T-helper 2 cell (primary cell): ENCODE results near the gene DEPDC5.

Source experiments
- DNase-seq, 5 experiments: peaks; one replicate each; pipeline versions ENCODE4 v3.0.0 to v3.0.0-alpha.2; 2012 to 2022

Gene DEPDC5

GRCh38 chr22:31816750-31817149 lies 62.9 kb downstream of the DEPDC5 start:
- no peak for DNase-seq

GRCh38 chr22:31818481-31819392 lies 64.9 kb downstream of the DEPDC5 start:
- peak in 2 of 5 experiments; percentile 2 to 52 for DNase-seq

GRCh38 chr22:31820655-31821054 lies 66.8 kb downstream of the DEPDC5 start:
- no peak for DNase-seq

- DNase-seq: no peak
These were observed 67.8 kb downstream of the DEPDC5 start for GRCh38 chr22:31821572-31821971.

GRCh38 chr22:31822523-31822922 lies 68.7 kb downstream of the DEPDC5 start:
- DNase-seq: no peak

- DNase-seq: no peak
These were observed 71.7 kb downstream of the DEPDC5 start for GRCh38 chr22:31825513-31825912.

GRCh38 chr22:31826443-31826842 lies 72.6 kb downstream of the DEPDC5 start:
- DNase-seq: no peak

- DNase-seq: no peak
These were observed 74.9 kb downstream of the DEPDC5 start for GRCh38 chr22:31828739-31829138.

- peak in 2 of 5 experiments; percentile 28 to 33 for DNase-seq
These were observed 75.7 kb downstream of the DEPDC5 start for GRCh38 chr22:31829505-31829904.

- no peak for DNase-seq
These were observed 76.9 kb downstream of the DEPDC5 start for GRCh38 chr22:31830721-31831070.

- no peak for DNase-seq
These were observed 80.1 kb downstream of the DEPDC5 start for GRCh38 chr22:31833930-31834329.

- no peak for DNase-seq
These were observed 82.2 kb downstream of the DEPDC5 start for GRCh38 chr22:31836010-31836409.

- no peak for DNase-seq
These were observed 85.1 kb downstream of the DEPDC5 start for GRCh38 chr22:31838917-31839316.

GRCh38 chr22:31839986-31840385 lies 86.2 kb downstream of the DEPDC5 start:
- no peak for DNase-seq

GRCh38 chr22:31840585-31840984 lies 86.8 kb downstream of the DEPDC5 start:
- DNase-seq: no peak

GRCh38 chr22:31841078-31841827 lies 87.4 kb downstream of the DEPDC5 start:
- no peak for DNase-seq

GRCh38 chr22:31843526-31843925 lies 89.7 kb downstream of the DEPDC5 start:
- no peak for DNase-seq

GRCh38 chr22:31844941-31845340 lies 91.1 kb downstream of the DEPDC5 start:
- no peak for DNase-seq

GRCh38 chr22:31846161-31847115 lies 92.6 kb downstream of the DEPDC5 start:
- no peak for DNase-seq

- DNase-seq: no peak
These were observed 94.6 kb downstream of the DEPDC5 start for GRCh38 chr22:31848411-31848810.

GRCh38 chr22:31850135-31850534 lies 96.3 kb downstream of the DEPDC5 start:
- DNase-seq: no peak

GRCh38 chr22:31852691-31853421 lies 99.0 kb downstream of the DEPDC5 start:
- DNase-seq: no peak
